CD14-positive monocyte (primary cell): ENCODE data around the gene LYRM7. TPM values are rescaled to one million over a fixed set of nuclear protein-coding genes. Genes with fewer than 3 reads are reported as not detected.

ENCODE experiments used
- DNase-seq, 3 donors: peaks; one replicate each; pipeline ENCODE4 v3.0.0-alpha.2; 2011 to 2022
- H2AFZ ChIP-seq: 2 replicates; pipeline ENCODE4 v1.6.0; 2012; ENCODE audit warnings: mild to moderate bottlenecking, low read depth, low read length, inconsistent platforms; ENCODE audit not compliant: insufficient read depth, poor library complexity, severe bottlenecking
- H3K27ac ChIP-seq, 2 donors: 1 replicate in 1 of 2; 2 replicates in 1 of 2; pipeline ENCODE4 v1.5.1; 2012 to 2013; ENCODE audit warnings: low read length in 2 of 2, control low read depth in 1 of 2, inconsistent platforms in 1 of 2, low read depth in 1 of 2, mild to moderate bottlenecking in 1 of 2
- H3K27me3 ChIP-seq, 2 donors: one replicate each; pipeline versions ENCODE4 v1.6.0 to v1.6.1; 2011 to 2013; ENCODE audit warnings: low read length in 2 of 2; ENCODE audit not compliant: control insufficient read depth in 2 of 2, insufficient read depth in 2 of 2
- H3K36me3 ChIP-seq, 2 donors: replicated peaks in 1 of 2; 1 replicate in 1 of 2; 2 replicates in 1 of 2; pipeline versions ENCODE4 v1.5.1 to v1.6.1; 2012 to 2013; ENCODE audit warnings: low read length in 2 of 2, control low read depth in 1 of 2, inconsistent platforms in 1 of 2, mild to moderate bottlenecking in 1 of 2; ENCODE audit not compliant: insufficient read depth in 2 of 2, control insufficient read depth in 1 of 2
- H3K4me1 ChIP-seq, 2 donors: 1 replicate in 1 of 2; 2 replicates in 1 of 2; pipeline versions ENCODE4 v1.5.1 to v1.6.1; 2012 to 2013; ENCODE audit warnings: low read length in 2 of 2, control low read depth in 1 of 2, inconsistent platforms in 1 of 2, mild to moderate bottlenecking in 1 of 2, moderate library complexity in 1 of 2; ENCODE audit not compliant: insufficient read depth in 2 of 2, control insufficient read depth in 1 of 2
- H3K4me2 ChIP-seq: replicated peaks from 2 replicates; pipeline ENCODE3; 2012; ENCODE audit warnings: low read length, moderate library complexity, mild to moderate bottlenecking; ENCODE audit not compliant: poor library complexity, severe bottlenecking; ENCODE audit errors: extremely low read depth
- H3K4me3 ChIP-seq, 3 experiments: fragments of 200-600 bp in 1 of 3; sonication (generic) in 1 of 3; replicated peaks in 1 of 3; 1 replicate in 2 of 3; 2 replicates in 1 of 3; pipeline ENCODE4 v1.5.1; 2011 to 2013; ENCODE audit warnings: low read length in 3 of 3, mild to moderate bottlenecking in 3 of 3, control low read depth in 2 of 3, low read depth in 2 of 3, inconsistent platforms in 1 of 3, moderate library complexity in 1 of 3
- H3K79me2 ChIP-seq: 2 replicates; pipeline ENCODE4 v1.6.0; 2012; ENCODE audit warnings: mild to moderate bottlenecking, control low read depth, inconsistent platforms, low read length, moderate library complexity; ENCODE audit not compliant: insufficient read depth
- H3K9ac ChIP-seq: 2 replicates; pipeline ENCODE4 v1.6.0; 2017; ENCODE audit warnings: low read length, mild to moderate bottlenecking; ENCODE audit not compliant: insufficient read depth, poor library complexity, severe bottlenecking
- H3K9me3 ChIP-seq, 2 donors: replicated peaks in 1 of 2; 1 replicate in 1 of 2; 2 replicates in 1 of 2; pipeline versions ENCODE4 v1.5.1 to v1.6.1; 2012 to 2013; ENCODE audit warnings: low read length in 2 of 2, control low read depth in 1 of 2; ENCODE audit not compliant: control insufficient read depth in 1 of 2, insufficient read depth in 1 of 2
- H4K20me1 ChIP-seq: 2 replicates; pipeline ENCODE4 v1.6.0; 2012; ENCODE audit warnings: mild to moderate bottlenecking, low read length, control low read depth, moderate library complexity; ENCODE audit not compliant: insufficient read depth
- H3K27ac Mint-ChIP-seq, 7 donors: one replicate each; pipeline ENCODE4 v1.8.0; 2020; ENCODE audit warnings: mild to moderate bottlenecking in 7 of 7, mixed read lengths in 7 of 7, moderate library complexity in 6 of 7, inconsistent platforms in 2 of 7
- H3K27me3 Mint-ChIP-seq, 3 donors: one replicate each; pipeline ENCODE4 v1.8.0; 2021 to 2022; ENCODE audit warnings: low read depth in 3 of 3, mild to moderate bottlenecking in 3 of 3, mixed read lengths in 3 of 3, moderate library complexity in 3 of 3, inconsistent platforms in 1 of 3
- H3K36me3 Mint-ChIP-seq, 2 donors: one replicate each; pipeline ENCODE4 v1.8.0; 2020; ENCODE audit warnings: mixed read lengths in 2 of 2, inconsistent platforms in 1 of 2, mild to moderate bottlenecking in 1 of 2
- H3K4me1 Mint-ChIP-seq: one replicate; pipeline ENCODE4 v1.8.0; 2020; ENCODE audit warnings: mild to moderate bottlenecking, mixed read lengths
- H3K4me3 Mint-ChIP-seq, 2 donors: one replicate each; pipeline ENCODE4 v1.8.0; 2020; ENCODE audit warnings: mild to moderate bottlenecking in 2 of 2, mixed read lengths in 2 of 2, moderate library complexity in 1 of 2
- H3K9me3 Mint-ChIP-seq, 7 donors: one replicate each; pipeline ENCODE4 v1.8.0; 2020 to 2022; ENCODE audit warnings: mixed read lengths in 7 of 7, mild to moderate bottlenecking in 6 of 7, moderate library complexity in 6 of 7, inconsistent platforms in 2 of 7
- CTCF ChIP-seq: fragments of 200-600 bp; IDR thresholded peaks from one replicate; pipeline ENCODE4 v1.8.0; 2022; ENCODE audit warnings: antibody characterized with exemption, mild to moderate bottlenecking
- WGBS: methylation state at CpG from one replicate; pipeline ENCODE4 v1.1.5; 2013; ENCODE audit warnings: missing lambda C conversion rate; ENCODE audit not compliant: insufficient coverage; 5-methylcytosine and 5-hydroxymethylcytosine counted together
- intact Hi-C, 2 donors: fragments of 100-400 bp; cut with micrococcal nuclease; formaldehyde crosslinking; loops; one replicate each; pipeline versions ENCODE4 v1.15.0 to v1.15.1; 2023
- polyA plus RNA-seq, 3 donors: library from polyadenylated mRNA; depleted of rRNA in 1 of 3; unstranded in 2 of 3; stranded (reverse) in 1 of 3; fragments of 300-500 nt in 2 of 3; fragments of >200 nt in 1 of 3; fragmentation: Illumina TruSeq in 2 of 3; gene quantifications; 1 replicate in 2 of 3; 2 replicates in 1 of 3; pipeline ENCODE4 v1.2.3, GENCODE V29; 2012 to 2021

The LYRM7 gene
- polyA plus RNA-seq, 3 donors: 3.1 to 3.7 (median 3.2) TPM

- no peaks in the 10 kb centered on the region for H3K36me3 ChIP-seq
- Mint-ChIP-seq H3K9me3 (no peaks in the 10 kb centered on the region), H3K4me3 (no peak overlapping the region), H3K36me3 (peaks cover 0 to 3% of the 10 kb centered on the region in 2 donors), H3K4me1 (no peaks in the 10 kb centered on the region), H3K27me3 (peaks cover 0 to 2% (median 1%) of the 10 kb centered on the region in 3 donors), H3K27ac (no peak overlapping the region)
- H3K27ac ChIP-seq: no peak overlapping the region
- H3K79me2 ChIP-seq: no peaks in the 10 kb centered on the region
- DNase-seq: no peak
- H3K4me3 ChIP-seq: no peak overlapping the region
- no peaks in the 10 kb centered on the region for H3K4me1 ChIP-seq
- intact Hi-C loops: no loop called here
- WGBS: 97% methylated on average over 5 of the region's 7 CpGs
- no peak overlapping the region for H3K9ac ChIP-seq
- H2AFZ ChIP-seq: no peak overlapping the region
- no peaks in the 10 kb centered on the region for H3K27me3 ChIP-seq
- H3K9me3 ChIP-seq: no peaks in the 10 kb centered on the region
- H3K4me2 ChIP-seq: no peak overlapping the region
- TF ChIP-seq CTCF: no peak
- H4K20me1 ChIP-seq: no peaks in the 10 kb centered on the region
Observed at GRCh38 chr5:131150408-131150807, 20.3 kb upstream of the LYRM7 start.

GRCh38 chr5:131151216-131151615 is 19.5 kb upstream of the LYRM7 start:
- Mint-ChIP-seq H3K27me3 (peaks cover 0 to 2% (median 1%) of the 10 kb centered on the region in 3 donors), H3K4me1 (no peaks in the 10 kb centered on the region), H3K27ac (no peak overlapping the region), H3K36me3 (peaks cover 0 to 9% of the 10 kb centered on the region in 2 donors), H3K4me3 (no peak overlapping the region), H3K9me3 (peaks cover 0 to under 1% (median 0%) of the 10 kb centered on the region in 7 donors)
- H2AFZ ChIP-seq: no peak overlapping the region
- DNase-seq: no peak
- no peak overlapping the region for H3K4me3 ChIP-seq
- no peak overlapping the region for H3K9ac ChIP-seq
- H3K27me3 ChIP-seq: no peaks in the 10 kb centered on the region
- no peak overlapping the region for H3K27ac ChIP-seq
- H3K36me3 ChIP-seq: no peaks in the 10 kb centered on the region
- no peaks in the 10 kb centered on the region for H3K79me2 ChIP-seq
- TF ChIP-seq CTCF: no peak
- no peaks in the 10 kb centered on the region for H3K9me3 ChIP-seq
- no peaks in the 10 kb centered on the region for H4K20me1 ChIP-seq
- H3K4me2 ChIP-seq: no peak overlapping the region
- intact Hi-C loops: no loop called here
- WGBS: 87% methylated on average over 3 of the region's 4 CpGs
- H3K4me1 ChIP-seq: no peaks in the 10 kb centered on the region
